HG03575 (cell line): ENCODE data around the gene HYI.
"Not testable (repeated sequence)": the region's sequence is repeated elsewhere in the genome, so short reads cannot be mapped to it uniquely, and the experiment has no call there.

ENCODE experiments used
- ATAC-seq: cut with Tn5 transposase; IDR thresholded peaks from one replicate; pipeline ENCODE4 v1.9.1; 2021; ENCODE audit not compliant: unreplicated experiment, insufficient number of reproducible peaks, low FRiP score; ENCODE audit errors: extremely low read depth

HYI gene

DNA sequence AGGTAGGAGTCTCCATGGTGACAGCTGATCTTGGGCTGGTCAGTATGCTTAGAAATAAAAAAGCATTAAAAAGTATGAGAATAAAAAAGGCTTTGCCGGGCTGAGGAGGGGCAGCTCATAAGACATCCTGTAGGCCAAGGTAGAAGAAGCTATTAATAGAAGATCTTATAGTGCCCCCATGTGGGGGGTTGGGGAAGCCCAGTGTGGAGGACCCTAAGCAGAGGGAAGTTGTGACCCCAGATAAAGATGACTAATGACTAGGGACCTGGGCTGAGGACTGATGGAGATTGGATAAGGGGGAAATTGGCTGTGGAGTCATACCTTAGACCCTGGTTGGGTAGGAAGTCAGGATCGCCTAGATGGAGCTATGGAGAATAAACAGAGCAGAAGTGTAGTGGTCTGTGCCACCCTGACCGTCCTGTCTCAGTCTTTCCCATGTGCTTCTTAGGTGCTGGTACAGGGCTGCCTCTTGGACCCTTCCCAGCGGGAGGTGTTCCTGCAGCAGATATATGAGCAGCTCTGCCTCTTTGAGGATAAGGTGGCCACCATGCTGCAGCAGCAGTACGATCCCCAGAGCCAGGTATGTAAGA is 39.0 kb downstream of the HYI start:
- ATAC-seq: no peak

DNA sequence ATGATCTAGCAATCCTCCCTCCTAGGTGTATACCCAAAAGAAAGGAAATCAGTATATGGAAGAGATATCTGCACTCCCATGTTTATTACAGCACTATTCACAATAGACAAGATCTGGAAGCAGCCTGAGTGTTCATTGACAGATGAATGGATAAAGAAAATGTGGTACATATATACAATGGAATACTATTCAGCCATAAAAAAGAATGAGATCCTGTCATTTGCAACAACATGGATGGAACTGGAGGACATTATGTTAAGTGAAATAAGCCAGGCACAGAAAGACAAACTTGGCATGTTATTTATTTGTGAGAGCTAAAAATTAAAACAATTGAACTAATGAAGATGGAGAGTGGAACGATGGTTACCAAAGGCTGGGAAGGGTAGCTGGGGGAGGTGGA is 40.3 kb downstream of the HYI start:
- ATAC-seq: not testable (repeated sequence)

DNA sequence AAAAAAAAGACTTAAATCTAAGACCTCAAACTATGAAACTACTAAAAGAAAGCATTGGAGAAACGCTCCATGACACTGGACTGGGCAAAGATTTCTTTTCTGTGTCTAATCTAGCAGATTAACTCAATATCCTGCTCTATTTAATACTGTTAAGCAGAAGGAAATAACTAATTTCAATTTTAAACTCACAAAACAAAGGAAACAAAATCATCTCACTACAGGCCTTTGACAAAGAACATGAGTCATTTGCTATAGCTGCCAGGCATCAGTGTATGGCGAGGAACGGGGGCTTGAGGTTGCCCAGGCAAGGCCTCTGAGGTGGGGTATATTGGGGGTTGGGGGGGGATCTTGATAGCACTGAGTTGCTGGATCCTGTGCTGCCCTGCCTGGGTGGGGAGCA is 43.2 kb downstream of the HYI start:
- no peak for ATAC-seq

DNA sequence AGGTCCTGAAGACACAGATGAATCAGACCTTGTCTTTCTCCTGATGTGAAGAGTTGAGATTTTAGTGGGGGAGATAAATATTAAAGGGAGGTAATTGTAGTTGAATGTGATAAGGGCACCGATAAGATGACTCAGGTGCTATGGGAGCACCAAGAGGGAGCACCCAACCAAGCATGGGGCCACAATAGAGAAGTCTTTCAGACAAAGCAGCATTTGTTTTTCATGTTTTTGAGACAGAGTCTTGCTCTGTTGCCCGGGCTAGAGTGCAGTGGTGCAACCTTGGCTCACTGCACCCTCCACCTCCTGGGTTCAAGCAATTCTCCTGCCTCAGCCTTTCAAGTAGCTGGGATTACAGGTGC is 47.9 kb downstream of the HYI start:
- no peak for ATAC-seq

DNA sequence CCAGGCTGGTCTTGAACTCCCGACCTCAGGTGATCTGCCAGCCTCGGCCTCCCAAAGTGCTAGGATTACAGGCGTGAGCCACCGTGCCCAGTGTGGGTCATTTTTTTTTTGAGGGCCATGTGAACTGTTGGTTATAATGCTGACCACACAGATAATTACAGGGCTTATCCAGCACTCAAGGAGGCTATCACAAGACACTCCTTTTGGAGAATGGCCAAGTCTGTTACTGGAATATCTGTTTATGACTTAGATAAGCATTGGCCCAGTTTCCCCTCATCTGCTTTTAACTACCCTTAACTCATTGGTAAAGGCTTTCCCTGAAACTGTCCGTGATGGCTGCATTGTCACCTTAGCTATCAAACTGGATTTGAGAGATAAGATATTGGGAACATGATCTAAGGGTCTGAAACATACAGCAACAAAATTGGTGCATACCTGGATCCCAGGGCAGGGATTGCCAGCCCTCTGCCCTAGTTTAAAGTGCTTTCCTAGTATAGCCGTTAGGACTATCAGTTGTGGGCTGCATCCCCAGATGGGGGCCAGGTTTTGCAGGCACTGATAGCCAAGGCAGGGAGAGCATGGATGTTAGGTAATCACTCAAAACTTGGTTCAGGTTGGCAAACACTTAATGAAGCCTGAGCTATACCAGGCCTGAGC is 48.4 kb downstream of the HYI start:
- ATAC-seq: no peak

DNA sequence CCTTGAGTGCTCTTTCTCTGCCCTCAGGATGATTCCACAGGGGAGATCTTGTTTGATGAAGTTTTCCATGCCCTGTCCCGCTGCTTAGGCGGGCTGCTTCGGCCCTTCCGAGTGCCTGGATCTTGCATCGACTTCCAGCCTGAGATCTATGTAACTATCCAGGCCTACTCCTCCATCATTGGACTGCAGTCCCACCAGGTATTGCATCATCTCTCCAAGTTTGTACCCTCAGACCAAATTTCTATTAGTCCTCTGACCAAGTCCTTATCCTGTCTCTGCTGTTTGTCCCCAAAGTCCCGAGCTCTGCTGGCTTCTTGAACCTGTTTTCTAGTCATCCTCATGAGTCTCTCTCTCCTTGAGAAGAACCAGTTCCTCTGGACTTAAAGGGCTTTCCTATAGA is 49.4 kb downstream of the HYI start:
- no peak for ATAC-seq

DNA sequence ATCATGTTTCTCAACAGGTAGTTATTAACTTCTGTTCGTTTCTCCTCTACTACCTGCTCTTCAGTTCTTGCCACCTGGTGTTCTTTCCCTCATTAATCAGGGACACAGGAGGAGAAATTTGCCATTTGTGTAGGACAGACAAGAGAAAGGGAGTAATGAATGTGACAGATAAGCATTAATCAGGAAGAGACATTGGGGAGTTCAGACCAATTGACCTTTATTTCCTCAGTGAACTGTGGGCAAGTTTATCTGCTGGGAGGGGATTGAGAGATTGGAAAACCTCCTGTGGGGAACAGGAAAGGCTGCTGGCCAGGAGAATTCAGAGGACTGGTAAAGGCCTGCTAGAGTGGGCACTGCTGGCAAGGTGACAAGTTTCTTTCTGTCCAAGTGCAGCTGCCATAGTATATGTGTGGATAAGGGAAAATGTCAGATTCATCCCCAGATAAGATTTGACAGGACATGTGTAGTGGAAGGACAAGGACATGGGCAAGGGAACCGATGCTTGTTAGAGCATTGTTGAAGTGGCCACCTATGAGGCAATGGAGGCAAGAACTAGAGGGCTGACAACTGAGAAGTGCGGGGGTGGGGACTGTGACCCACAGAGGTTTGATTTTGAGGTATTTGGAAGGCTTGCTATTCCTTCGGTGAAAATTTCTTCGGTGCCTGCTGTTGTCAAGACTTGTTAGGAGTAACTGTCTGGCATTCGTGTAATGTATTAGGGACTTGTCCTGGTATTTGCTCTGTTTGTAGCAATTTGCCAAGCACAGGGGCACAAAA is 51.5 kb downstream of the HYI start:
- ATAC-seq: no peak
